C1 segment of cervical spinal cord (tissue), 14 donors: ENCODE results near the gene FBXW7.

ENCODE experiments used
- DNase-seq, 14 donors: peaks; one replicate each; lab custom pipeline; 2025; lab: John Stamatoyannopoulos, UW

The FBXW7 gene

GRCh38 chr4:152510349-152511147, 25.3 kb downstream of the FBXW7 start:
- DNase-seq, result no peak

GRCh38 chr4:152509595-152510225, 26.2 kb downstream of the FBXW7 start:
- DNase-seq, result no peak

- no peak for DNase-seq
Observed at GRCh38 chr4:152508818-152509217, 27.1 kb downstream of the FBXW7 start.

- no peak for DNase-seq
Observed at GRCh38 chr4:152508386-152508785, 27.5 kb downstream of the FBXW7 start.

GRCh38 chr4:152503653-152504290, 32.1 kb downstream of the FBXW7 start:
- DNase-seq, result no peak

GRCh38 chr4:152501846-152502536, 33.9 kb downstream of the FBXW7 start:
- no peak for DNase-seq

- peak in 4 of 14 donors; percentile 0 to 51 (median 17) for DNase-seq
Observed at GRCh38 chr4:152500800-152501434, 35.0 kb downstream of the FBXW7 start.

GRCh38 chr4:152500275-152500674, 35.6 kb downstream of the FBXW7 start:
- DNase-seq, result no peak

- DNase-seq, result no peak
Observed at GRCh38 chr4:152499344-152499743, 36.5 kb downstream of the FBXW7 start.

GRCh38 chr4:152494020-152494419, 41.9 kb downstream of the FBXW7 start:
- DNase-seq, result no peak

- peak in 1 of 14 donors; percentile 2 for DNase-seq
Observed at GRCh38 chr4:152488246-152488645, 47.6 kb downstream of the FBXW7 start.

- no peak for DNase-seq
Observed at GRCh38 chr4:152486429-152487389, 49.2 kb downstream of the FBXW7 start.

GRCh38 chr4:152485726-152486276, 50.1 kb downstream of the FBXW7 start:
- no peak for DNase-seq

- no peak for DNase-seq
Observed at GRCh38 chr4:152482211-152482610, 53.7 kb downstream of the FBXW7 start.

- DNase-seq, result no peak
Observed at GRCh38 chr4:152480901-152481300, 55.0 kb downstream of the FBXW7 start.

- DNase-seq, result no peak
Observed at GRCh38 chr4:152480326-152480725, 55.6 kb downstream of the FBXW7 start.

- no peak for DNase-seq
Observed at GRCh38 chr4:152479428-152480026, 56.4 kb downstream of the FBXW7 start.

- no peak for DNase-seq
Observed at GRCh38 chr4:152478461-152479237, 57.2 kb downstream of the FBXW7 start.

GRCh38 chr4:152476796-152477195, 59.1 kb downstream of the FBXW7 start:
- DNase-seq, result no peak
